Measurements from ENCODE around the gene LDLRAD2. TPM values are rescaled to one million over a fixed set of nuclear protein-coding genes. Genes with fewer than 3 reads are reported as not detected.

Gene LDLRAD2
- polyA plus RNA-seq, 3 donors from 2014 or later, result 0.12 to 0.29 TPM; not detected in 1

- no peaks in the 10 kb centered on the region for H3K4me1 Mint-ChIP-seq
- H3K27me3 Mint-ChIP-seq (ENCODE audit: low read depth in 3 of 3), result peaks cover 0 to 1% (median 0%) of the 10 kb centered on the region in 3 donors
- no peak for DNase-seq
- no peak overlapping the region for H3K27ac Mint-ChIP-seq
- no peak overlapping the region for H3K4me3 Mint-ChIP-seq
- H3K9me3 Mint-ChIP-seq, result peaks cover 0 to 11% (median 0%) of the 10 kb centered on the region in 6 donors
- peaks cover 0 to 5% (median 4%) of the 10 kb centered on the region in 3 donors for H3K36me3 Mint-ChIP-seq
These were observed 22.0 kb downstream of the LDLRAD2 start for GRCh38 chr1:21834094-21834493.

DNA sequence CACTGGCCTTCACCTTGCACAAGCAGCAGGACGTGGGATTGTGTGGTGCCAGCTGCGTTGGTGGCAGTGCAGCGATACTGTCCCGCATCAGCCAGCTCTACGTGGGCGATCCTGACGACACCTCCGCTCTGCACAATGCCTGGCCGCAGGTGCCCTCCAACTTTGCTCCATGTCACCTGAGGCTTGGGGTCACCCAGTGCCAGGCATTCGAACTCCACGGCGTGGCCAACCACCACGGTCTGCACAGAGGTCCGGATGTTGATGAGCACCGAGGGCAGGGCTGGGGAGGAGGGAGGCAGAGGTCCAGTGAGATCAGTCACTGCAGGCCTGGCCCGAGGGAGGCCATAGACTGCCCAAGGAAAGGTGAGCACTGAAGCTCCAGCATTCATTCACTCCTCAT is 22.6 kb downstream of the LDLRAD2 start:
- Mint-ChIP-seq H3K4me1 (no peaks in the 10 kb centered on the region), H3K27me3 (ENCODE audit: low read depth in 3 of 3) (peaks cover 0 to 1% (median 0%) of the 10 kb centered on the region in 3 donors), H3K36me3 (peaks cover 0 to 5% (median 4%) of the 10 kb centered on the region in 3 donors), H3K27ac (no peak overlapping the region), H3K9me3 (peaks cover 0 to 11% (median 0%) of the 10 kb centered on the region in 6 donors), H3K4me3 (no peak overlapping the region)
- no peak for DNase-seq

DNA sequence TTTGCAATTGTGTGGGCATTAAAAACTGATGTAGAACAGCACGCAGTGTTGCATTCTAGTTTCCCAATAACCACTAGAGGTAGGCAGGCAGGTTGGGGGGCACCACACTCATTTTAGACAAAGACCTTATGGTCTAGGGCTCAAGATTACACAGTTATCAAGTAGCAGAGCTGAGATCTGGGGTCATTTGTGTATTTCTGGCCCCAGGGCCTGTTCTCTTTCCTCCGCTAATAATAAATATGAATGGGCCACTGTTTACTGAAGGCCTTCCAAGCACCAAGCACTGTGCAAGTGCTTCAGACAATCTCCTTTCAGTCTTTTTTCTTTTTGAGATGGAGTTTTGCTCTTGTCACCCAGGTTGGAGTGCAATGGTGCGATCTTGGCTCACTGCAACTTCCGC is 23.9 kb downstream of the LDLRAD2 start:
- DNase-seq, result no peak
- H3K9me3 Mint-ChIP-seq, result peaks cover 0 to 11% (median 0%) of the 10 kb centered on the region in 6 donors
- no peak overlapping the region for H3K4me3 Mint-ChIP-seq
- peaks cover 0 to 5% (median 4%) of the 10 kb centered on the region in 3 donors for H3K36me3 Mint-ChIP-seq
- H3K4me1 Mint-ChIP-seq, result no peaks in the 10 kb centered on the region
- no peak overlapping the region for H3K27ac Mint-ChIP-seq
- H3K27me3 Mint-ChIP-seq (ENCODE audit: low read depth in 3 of 3), result peaks cover 0 to 2% (median 0%) of the 10 kb centered on the region in 3 donors

DNA sequence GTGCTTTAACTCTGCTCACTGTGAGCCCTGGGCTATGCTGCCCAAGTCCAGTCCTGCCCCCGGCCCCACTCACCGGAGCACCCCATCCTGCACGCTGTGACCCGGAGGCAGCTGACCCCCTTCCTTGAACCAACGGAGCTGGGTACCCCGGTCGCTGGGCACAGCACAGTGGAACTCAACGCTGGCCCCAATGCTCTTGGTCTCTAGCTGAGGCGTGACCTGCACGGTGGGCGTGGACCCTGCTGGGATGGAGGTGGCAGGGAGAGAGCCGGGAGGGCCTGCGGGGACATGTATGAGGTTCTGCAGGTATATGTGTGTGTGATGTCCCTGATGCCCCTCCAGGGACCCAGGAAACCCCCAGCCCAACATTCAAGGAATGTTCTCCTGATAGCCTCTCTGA is 24.7 kb downstream of the LDLRAD2 start:
- H3K4me1 Mint-ChIP-seq, result no peaks in the 10 kb centered on the region
- H3K9me3 Mint-ChIP-seq, result peaks cover 0 to 11% (median 0%) of the 10 kb centered on the region in 6 donors
- H3K36me3 Mint-ChIP-seq, result peaks cover 0 to 5% (median 4%) of the 10 kb centered on the region in 3 donors
- DNase-seq, result no peak
- no peak overlapping the region for H3K27ac Mint-ChIP-seq
- H3K4me3 Mint-ChIP-seq, result no peak overlapping the region
- peaks cover 0 to 2% (median 0%) of the 10 kb centered on the region in 3 donors for H3K27me3 Mint-ChIP-seq (ENCODE audit: low read depth in 3 of 3)

DNA sequence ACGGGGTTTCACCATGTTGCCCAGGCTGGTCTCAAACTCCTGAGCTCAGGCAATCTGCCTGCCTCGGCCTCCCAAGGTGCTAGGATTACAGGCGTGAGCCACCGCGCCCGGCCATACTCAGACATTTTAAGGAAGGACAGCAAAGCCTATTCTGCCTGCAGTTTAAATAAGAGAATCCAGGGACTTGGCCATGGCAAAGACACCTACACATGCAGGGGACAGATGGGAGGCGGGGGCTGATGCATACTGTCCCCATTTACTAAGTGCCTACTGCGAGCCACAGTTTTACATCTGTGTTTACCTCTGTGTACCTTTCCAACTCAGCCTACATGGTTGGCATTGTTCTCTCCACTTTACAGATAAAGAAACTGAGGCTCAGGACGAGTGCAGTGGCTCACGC is 25.4 kb downstream of the LDLRAD2 start:
- peaks cover 0 to 11% (median 0%) of the 10 kb centered on the region in 6 donors for H3K9me3 Mint-ChIP-seq
- H3K4me3 Mint-ChIP-seq, result no peak overlapping the region

GRCh38 chr1:21838359-21839157 is 26.5 kb downstream of the LDLRAD2 start:
- no peaks in the 10 kb centered on the region for H3K4me1 Mint-ChIP-seq
- DNase-seq, result no peak
- peaks cover 0 to 11% (median 0%) of the 10 kb centered on the region in 6 donors for H3K9me3 Mint-ChIP-seq
- peaks cover 0 to 2% (median 0%) of the 10 kb centered on the region in 3 donors for H3K27me3 Mint-ChIP-seq (ENCODE audit: low read depth in 3 of 3)
- H3K27ac Mint-ChIP-seq, result no peak overlapping the region
- no peak overlapping the region for H3K4me3 Mint-ChIP-seq
- H3K36me3 Mint-ChIP-seq, result peaks cover 0 to 5% (median 4%) of the 10 kb centered on the region in 3 donors

More for the DNA sequence above, 25.4 kb downstream of the LDLRAD2 start:
- H3K27ac Mint-ChIP-seq, result no peak overlapping the region
- no peak for DNase-seq
- H3K27me3 Mint-ChIP-seq (ENCODE audit: low read depth in 3 of 3), result peaks cover 0 to 2% (median 0%) of the 10 kb centered on the region in 3 donors
- no peaks in the 10 kb centered on the region for H3K4me1 Mint-ChIP-seq
- peaks cover 0 to 5% (median 4%) of the 10 kb centered on the region in 3 donors for H3K36me3 Mint-ChIP-seq

DNA sequence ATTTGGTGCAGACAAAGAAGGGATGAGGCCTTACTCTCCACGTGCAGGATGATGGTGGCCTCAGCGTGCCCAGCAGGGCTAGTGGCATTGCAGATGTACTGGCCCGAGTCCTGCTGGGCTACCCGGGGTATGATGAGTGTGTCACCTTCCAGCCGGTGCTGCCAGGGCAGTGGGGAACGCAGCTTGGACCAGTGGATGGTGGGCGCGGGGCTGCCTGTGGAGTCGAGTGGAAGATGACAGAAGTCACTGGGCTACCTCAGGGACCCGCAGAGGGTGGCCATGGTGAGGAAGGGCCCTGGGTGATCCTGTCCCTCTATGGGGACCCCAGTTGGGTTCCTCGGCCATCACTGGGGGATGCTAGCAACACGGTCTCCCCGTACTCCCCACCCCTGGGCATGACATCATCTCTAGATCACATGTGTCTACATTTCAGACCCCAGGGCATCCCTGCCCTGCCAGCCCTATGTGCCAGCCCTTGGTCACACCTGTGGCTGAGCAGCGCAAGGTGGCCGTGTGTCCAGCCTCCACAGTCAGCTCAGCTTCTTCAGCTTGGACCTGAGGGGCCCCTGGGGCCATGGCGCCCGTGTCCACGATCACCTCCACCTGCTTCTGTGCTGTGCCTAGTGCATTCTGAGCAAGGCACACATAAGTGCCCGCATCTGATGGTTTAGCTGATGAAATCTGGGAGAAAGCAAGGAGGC is 27.4 kb downstream of the LDLRAD2 start:
- no peak for DNase-seq
- no peaks in the 10 kb centered on the region for H3K4me1 Mint-ChIP-seq
- H3K4me3 Mint-ChIP-seq, result no peak overlapping the region
- H3K27ac Mint-ChIP-seq, result no peak overlapping the region
- peaks cover 0 to 5% (median 4%) of the 10 kb centered on the region in 3 donors for H3K36me3 Mint-ChIP-seq
- peaks cover 0 to 4% (median 0%) of the 10 kb centered on the region in 6 donors for H3K9me3 Mint-ChIP-seq
- peaks cover 0 to 2% (median 1%) of the 10 kb centered on the region in 3 donors for H3K27me3 Mint-ChIP-seq (ENCODE audit: low read depth in 3 of 3)

DNA sequence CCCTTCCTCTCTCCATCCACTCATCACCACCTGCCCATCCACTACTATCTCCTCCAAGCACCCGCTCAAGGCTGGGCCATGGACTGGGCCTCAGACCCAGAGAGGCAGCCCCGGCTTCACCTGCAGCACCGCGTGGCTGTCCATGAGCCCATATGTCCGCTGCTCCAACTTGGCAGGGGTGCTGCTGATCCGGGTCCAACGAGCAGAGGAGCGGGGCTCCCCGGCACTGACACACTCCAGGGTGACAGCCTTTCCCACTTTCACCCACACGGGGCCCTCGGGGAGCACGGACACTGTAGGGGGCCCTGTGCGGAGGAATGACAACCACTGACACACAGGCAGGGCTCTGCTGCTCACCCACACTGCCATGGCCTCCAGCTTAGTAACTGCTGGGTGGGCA is 28.9 kb downstream of the LDLRAD2 start:
- Mint-ChIP-seq H3K4me1 (no peaks in the 10 kb centered on the region), H3K9me3 (no peaks in the 10 kb centered on the region), H3K27ac (no peak overlapping the region), H3K4me3 (no peak overlapping the region), H3K36me3 (no peaks in the 10 kb centered on the region), H3K27me3 (ENCODE audit: low read depth in 3 of 3) (peaks cover 0 to 2% (median 1%) of the 10 kb centered on the region in 3 donors)
- no peak for DNase-seq

DNA sequence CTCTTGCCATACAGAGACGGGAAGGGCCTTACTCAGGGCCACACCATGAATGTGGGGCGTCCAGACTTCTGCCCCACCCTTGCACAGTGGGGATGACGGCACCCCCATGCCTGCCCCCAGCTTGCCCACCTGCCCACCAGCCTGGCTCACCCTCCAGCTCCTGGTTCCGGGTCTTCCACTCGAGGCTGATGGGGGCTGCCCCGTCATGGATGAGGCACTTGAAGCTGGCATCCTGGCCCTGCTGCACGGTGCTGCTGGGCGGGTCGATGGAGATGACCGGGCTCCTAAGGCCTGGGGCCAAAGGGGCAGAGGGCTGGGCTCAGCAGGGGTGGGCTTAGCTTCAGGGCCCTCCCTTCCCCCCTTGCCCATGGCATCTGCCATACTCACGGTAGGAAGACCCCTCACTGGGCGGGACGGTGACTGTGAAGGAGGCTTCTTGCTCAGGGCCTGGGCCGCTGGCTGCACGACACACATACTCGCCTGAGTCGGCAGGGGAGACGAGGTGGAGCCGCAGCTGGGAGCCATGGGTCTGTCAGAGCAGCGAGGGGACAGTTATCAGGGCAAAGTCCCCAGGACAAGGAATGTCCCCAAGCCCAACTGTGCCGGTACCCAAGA is 29.9 kb downstream of the LDLRAD2 start:
- no peak overlapping the region for H3K27ac Mint-ChIP-seq
- H3K9me3 Mint-ChIP-seq, result no peaks in the 10 kb centered on the region
- peaks cover 0 to 2% (median 1%) of the 10 kb centered on the region in 3 donors for H3K27me3 Mint-ChIP-seq (ENCODE audit: low read depth in 3 of 3)
- no peaks in the 10 kb centered on the region for H3K36me3 Mint-ChIP-seq
- no peaks in the 10 kb centered on the region for H3K4me1 Mint-ChIP-seq
- no peak overlapping the region for H3K4me3 Mint-ChIP-seq
- no peak for DNase-seq

- H3K4me1 Mint-ChIP-seq, result no peaks in the 10 kb centered on the region
- no peak overlapping the region for H3K4me3 Mint-ChIP-seq
- no peaks in the 10 kb centered on the region for H3K36me3 Mint-ChIP-seq
- H3K27ac Mint-ChIP-seq, result no peak overlapping the region
- DNase-seq, result no peak
- no peaks in the 10 kb centered on the region for H3K9me3 Mint-ChIP-seq
- H3K27me3 Mint-ChIP-seq (ENCODE audit: low read depth in 3 of 3), result peaks cover 0 to 2% (median 1%) of the 10 kb centered on the region in 3 donors
These were observed 30.6 kb downstream of the LDLRAD2 start for GRCh38 chr1:21842606-21843162.

GRCh38 chr1:21843208-21843607 is 31.1 kb downstream of the LDLRAD2 start:
- no peak overlapping the region for H3K4me3 Mint-ChIP-seq
- DNase-seq, result no peak
- H3K36me3 Mint-ChIP-seq, result no peaks in the 10 kb centered on the region
- H3K4me1 Mint-ChIP-seq, result no peaks in the 10 kb centered on the region
- H3K27ac Mint-ChIP-seq, result no peak overlapping the region
- H3K9me3 Mint-ChIP-seq, result no peaks in the 10 kb centered on the region
- H3K27me3 Mint-ChIP-seq (ENCODE audit: low read depth in 3 of 3), result peaks cover 0 to 2% (median 1%) of the 10 kb centered on the region in 3 donors

DNA sequence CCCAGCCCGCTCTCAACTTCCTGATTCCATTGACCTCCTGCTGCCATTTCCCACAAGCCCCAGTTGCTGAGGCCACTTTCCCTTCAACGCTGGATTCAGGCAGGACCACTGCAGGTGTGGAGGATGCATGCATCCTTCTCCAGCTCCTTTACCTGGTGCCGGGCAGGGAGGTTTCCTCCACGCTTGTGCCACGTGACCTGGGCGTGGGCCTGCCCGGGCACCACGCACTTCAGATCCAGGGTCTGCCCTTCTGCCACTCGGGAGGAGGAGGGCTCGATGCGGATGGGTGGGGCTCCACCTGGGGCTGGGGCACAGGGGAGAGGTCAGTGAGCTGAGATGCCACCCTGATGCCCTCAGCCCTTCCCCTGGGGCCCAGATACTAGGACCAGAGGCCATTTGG is 31.9 kb downstream of the LDLRAD2 start:
- no peak overlapping the region for H3K27ac Mint-ChIP-seq
- H3K27me3 Mint-ChIP-seq (ENCODE audit: low read depth in 3 of 3), result peaks cover 0 to 2% (median 1%) of the 10 kb centered on the region in 3 donors
- H3K9me3 Mint-ChIP-seq, result no peaks in the 10 kb centered on the region
- H3K4me1 Mint-ChIP-seq, result no peaks in the 10 kb centered on the region
- no peaks in the 10 kb centered on the region for H3K36me3 Mint-ChIP-seq
- no peak overlapping the region for H3K4me3 Mint-ChIP-seq
- no peak for DNase-seq

Data from immature natural killer cell (primary cell).